Activated naive CD4-positive, alpha-beta T cell treated with anti-CD3 and anti-CD28 coated beads, Interleukin-2, amount 50 U/mL, for 24 hours (primary cell): ENCODE data around the gene ANKRD13D.
"Not testable (repeated sequence)": the region's sequence is repeated elsewhere in the genome, so short reads cannot be mapped to it uniquely, and the experiment has no call there.

Experiments used
- H3K27ac Mint-ChIP-seq: one replicate; pipeline ENCODE4 v1.8.0; 2021; ENCODE audit warnings: mild to moderate bottlenecking, mixed read lengths
- H3K27me3 Mint-ChIP-seq: one replicate; pipeline ENCODE4 v1.8.0; 2021; ENCODE audit warnings: mixed read lengths
- H3K36me3 Mint-ChIP-seq: one replicate; pipeline ENCODE4 v1.8.0; 2021; ENCODE audit warnings: mixed read lengths
- H3K4me1 Mint-ChIP-seq: one replicate; pipeline ENCODE4 v1.8.0; 2021; ENCODE audit warnings: mixed read lengths
- H3K4me3 Mint-ChIP-seq: one replicate; pipeline ENCODE4 v1.8.0; 2021; ENCODE audit warnings: mild to moderate bottlenecking, mixed read lengths
- H3K9me3 Mint-ChIP-seq: one replicate; pipeline ENCODE4 v1.8.0; 2021; ENCODE audit warnings: mixed read lengths

The ANKRD13D gene

GRCh38 chr11:67255864-67256263, 33.2 kb upstream of the ANKRD13D start:
- Mint-ChIP-seq H3K9me3 (no peaks in the 10 kb centered on the region), H3K27me3 (no peaks in the 10 kb centered on the region), H3K27ac (peak overlapping the region; percentile 55), H3K4me3 (no peak overlapping the region), H3K4me1 (peaks cover 45% of the 10 kb centered on the region), H3K36me3 (peaks cover 16% of the 10 kb centered on the region)

DNA sequence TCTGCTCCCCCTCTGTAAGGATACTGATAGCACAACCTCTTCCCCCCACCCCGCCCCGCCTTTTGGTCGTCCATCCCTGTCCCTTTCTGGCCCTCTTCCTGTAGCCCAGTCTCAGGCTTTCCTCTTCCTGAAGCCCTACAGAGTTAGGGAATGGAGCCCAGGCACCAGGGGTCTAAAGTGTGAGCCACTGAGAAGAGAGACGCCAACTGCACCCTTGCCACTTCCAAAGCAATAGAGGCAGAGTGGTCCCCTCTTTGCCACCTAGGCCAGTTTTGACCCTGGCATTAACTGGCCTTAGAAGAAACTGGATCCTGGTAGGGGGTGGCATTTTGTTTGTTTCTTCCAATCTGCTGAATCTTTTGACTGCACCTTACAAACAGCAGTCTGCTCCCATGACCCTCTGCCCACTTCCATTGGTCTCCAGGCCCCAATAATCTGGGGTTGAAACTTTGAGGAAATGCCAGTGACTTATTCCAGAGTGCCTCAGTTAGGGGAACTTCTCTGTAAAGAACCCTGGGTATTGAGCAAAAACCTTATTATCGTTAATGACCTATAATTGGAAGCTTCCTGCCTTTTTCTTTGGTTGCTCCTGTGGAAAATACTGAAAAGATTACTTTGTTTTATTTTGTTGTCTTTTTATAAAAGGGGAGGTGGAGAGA, 32.5 kb upstream of the ANKRD13D start:
- H3K36me3 Mint-ChIP-seq: peaks cover 16% of the 10 kb centered on the region
- no peak overlapping the region for H3K4me3 Mint-ChIP-seq
- peaks cover 40% of the 10 kb centered on the region for H3K4me1 Mint-ChIP-seq
- peak overlapping the region; percentile 65 for H3K27ac Mint-ChIP-seq
- H3K27me3 Mint-ChIP-seq: no peaks in the 10 kb centered on the region
- no peaks in the 10 kb centered on the region for H3K9me3 Mint-ChIP-seq

- Mint-ChIP-seq H3K4me3 (no peak overlapping the region), H3K27me3 (no peaks in the 10 kb centered on the region), H3K36me3 (peaks cover 4% of the 10 kb centered on the region), H3K27ac (no peak overlapping the region), H3K4me1 (peaks cover 38% of the 10 kb centered on the region), H3K9me3 (no peaks in the 10 kb centered on the region)
These were observed 28.7 kb upstream of the ANKRD13D start for GRCh38 chr11:67260406-67260805.

DNA sequence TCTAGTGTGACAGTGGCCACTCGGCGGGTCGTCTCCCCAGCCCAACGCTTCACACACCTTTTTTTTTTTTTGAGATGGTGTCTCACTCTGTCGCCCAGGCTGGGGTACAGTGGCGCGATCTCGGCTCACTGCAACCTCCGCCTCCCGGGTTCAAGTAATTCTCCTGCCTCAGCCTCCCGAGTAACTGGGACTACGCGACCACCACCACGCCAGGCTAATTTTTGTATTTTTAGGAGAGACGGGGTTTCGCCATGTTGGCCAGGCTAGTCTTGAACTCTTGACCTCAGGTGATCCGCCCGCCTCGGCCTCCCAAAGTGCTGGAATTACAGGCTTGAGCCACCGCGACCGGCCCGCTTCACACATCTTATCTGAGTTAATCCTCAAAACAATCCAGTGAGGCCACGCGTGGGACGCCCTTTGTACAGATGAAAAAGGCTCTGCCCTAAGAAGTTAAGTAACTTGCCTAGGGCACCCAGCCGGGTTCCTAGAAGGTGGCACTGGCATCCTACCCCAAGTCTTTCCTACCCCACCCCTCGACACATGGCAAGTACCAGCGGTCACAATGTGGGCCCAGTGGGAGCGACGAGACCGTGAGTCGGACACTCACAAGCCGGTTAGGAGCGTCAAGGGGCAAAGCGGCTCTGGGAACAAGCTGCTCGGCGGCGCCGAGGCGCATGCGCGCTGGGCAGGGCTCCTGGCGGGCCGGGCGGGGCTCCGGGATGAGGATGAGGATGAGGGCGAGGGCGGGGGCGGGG, 28.0 kb upstream of the ANKRD13D start:
- H3K27me3 Mint-ChIP-seq, H3K36me3 Mint-ChIP-seq, H3K9me3 Mint-ChIP-seq: not testable (repeated sequence)
- Mint-ChIP-seq H3K4me3 (peak overlapping the region; percentile 76), H3K4me1 (peaks cover 41% of the 10 kb centered on the region), H3K27ac (peak overlapping the region; percentile 17)

DNA sequence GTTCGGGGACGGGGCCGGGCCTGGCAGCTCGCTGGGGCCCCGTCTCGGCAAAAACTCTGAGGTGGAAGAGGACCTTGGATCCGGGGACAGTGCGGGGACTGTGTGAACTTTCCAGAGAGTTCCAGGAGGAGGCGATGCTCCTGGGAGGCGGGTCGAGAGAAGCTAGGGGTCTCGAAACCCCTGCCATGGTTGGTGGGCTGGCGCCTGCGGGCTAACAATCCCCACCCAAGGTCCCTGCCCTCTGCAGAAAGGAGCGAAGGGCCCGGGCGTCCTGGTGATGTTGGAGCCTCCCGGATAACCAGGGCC, 27.5 kb upstream of the ANKRD13D start:
- no peaks in the 10 kb centered on the region for H3K36me3 Mint-ChIP-seq
- no peak overlapping the region for H3K27ac Mint-ChIP-seq
- H3K9me3 Mint-ChIP-seq: no peaks in the 10 kb centered on the region
- peak overlapping the region; percentile 75 for H3K4me3 Mint-ChIP-seq
- H3K4me1 Mint-ChIP-seq: peaks cover 41% of the 10 kb centered on the region
- H3K27me3 Mint-ChIP-seq: no peaks in the 10 kb centered on the region

DNA sequence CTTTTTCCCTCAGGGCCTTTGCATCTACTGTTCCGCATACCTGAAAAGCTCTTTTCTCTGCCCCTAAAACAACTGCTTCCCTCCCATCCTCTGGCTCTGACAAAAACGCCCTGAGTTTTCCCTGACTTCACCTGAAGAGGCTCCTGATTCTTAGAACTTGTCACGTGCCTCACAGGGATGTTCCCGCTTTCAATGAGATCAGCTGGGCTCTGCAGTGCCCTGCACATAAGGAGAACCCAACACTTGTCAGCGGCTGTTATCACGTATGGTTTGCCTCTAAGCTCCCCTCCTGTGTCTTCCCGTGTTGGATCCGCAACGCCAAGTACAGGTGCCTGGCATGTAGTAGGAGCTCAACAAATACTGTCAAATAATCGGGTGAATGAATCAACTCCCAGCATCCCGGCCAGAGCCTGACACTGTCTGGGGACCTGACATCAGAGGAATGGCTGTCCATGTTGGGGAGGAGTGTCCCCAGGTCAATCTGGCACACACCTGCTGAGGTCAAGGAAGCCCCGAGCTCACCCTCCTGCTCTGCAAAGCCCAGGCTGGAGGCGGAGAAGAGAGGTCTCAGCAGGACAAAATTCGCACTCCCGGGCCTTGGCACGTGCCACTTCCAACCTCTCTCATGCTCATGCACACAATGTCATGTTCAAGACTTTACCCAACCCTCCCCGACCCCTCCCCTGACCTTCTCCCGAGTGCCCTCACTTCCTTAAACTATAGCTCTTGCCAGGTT, 27.0 kb upstream of the ANKRD13D start:
- Mint-ChIP-seq H3K36me3 (no peaks in the 10 kb centered on the region), H3K27me3 (no peaks in the 10 kb centered on the region), H3K4me1 (peaks cover 41% of the 10 kb centered on the region), H3K9me3 (no peaks in the 10 kb centered on the region), H3K27ac (no peak overlapping the region), H3K4me3 (peak overlapping the region; percentile 79)

- H3K36me3 Mint-ChIP-seq: no peaks in the 10 kb centered on the region
- H3K4me3 Mint-ChIP-seq: peak overlapping the region; percentile 79
- no peaks in the 10 kb centered on the region for H3K27me3 Mint-ChIP-seq
- H3K4me1 Mint-ChIP-seq: peaks cover 47% of the 10 kb centered on the region
- peak overlapping the region; percentile 66 for H3K27ac Mint-ChIP-seq
- no peaks in the 10 kb centered on the region for H3K9me3 Mint-ChIP-seq
These were observed 26.1 kb upstream of the ANKRD13D start for GRCh38 chr11:67262731-67263675.

- Mint-ChIP-seq H3K9me3 (no peaks in the 10 kb centered on the region), H3K4me3 (no peak overlapping the region), H3K27ac (peak overlapping the region; percentile 80), H3K27me3 (no peaks in the 10 kb centered on the region), H3K4me1 (peaks cover 57% of the 10 kb centered on the region), H3K36me3 (no peaks in the 10 kb centered on the region)
These were observed 24.8 kb upstream of the ANKRD13D start for GRCh38 chr11:67264260-67264659.

DNA sequence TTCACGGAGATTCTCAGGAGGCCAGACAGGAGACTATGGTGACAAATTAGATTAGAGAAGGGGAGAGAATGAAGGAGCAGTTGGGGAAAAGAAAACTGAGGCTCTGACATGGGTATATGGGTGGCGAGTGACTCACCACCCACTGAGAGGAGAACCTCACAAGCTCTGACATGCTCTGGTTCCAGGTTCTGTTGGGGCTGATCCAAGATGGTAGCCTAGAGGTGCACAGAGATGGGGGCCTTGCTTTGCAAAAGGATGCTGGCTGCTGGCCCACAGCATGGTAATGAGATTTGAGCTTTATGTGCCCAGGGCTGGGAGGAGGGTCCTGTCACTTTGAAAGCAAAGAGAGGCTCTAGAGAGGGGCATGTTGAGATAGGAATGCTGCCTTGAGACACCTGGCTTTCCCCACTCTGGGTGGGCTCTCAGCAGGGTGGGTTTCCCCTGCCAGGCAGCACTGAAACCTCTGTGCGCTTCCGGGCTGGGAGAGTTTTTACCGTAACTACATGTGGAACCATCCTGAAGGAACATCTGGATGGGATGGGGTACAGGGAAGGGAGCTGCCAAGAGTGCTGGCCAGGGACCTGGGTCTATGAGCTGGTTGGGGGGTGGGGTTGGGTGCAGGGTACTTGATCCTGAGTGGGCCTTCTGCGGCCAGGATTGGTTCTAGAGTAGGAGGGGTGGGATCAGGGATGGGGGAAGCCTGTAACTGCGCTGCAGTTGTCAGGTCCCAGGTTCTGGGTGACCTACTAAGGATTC, 24.0 kb upstream of the ANKRD13D start:
- H3K9me3 Mint-ChIP-seq: no peaks in the 10 kb centered on the region
- peaks cover 65% of the 10 kb centered on the region for H3K4me1 Mint-ChIP-seq
- no peaks in the 10 kb centered on the region for H3K36me3 Mint-ChIP-seq
- no peaks in the 10 kb centered on the region for H3K27me3 Mint-ChIP-seq
- H3K4me3 Mint-ChIP-seq: peak overlapping the region; percentile 83
- peak overlapping the region; percentile 80 for H3K27ac Mint-ChIP-seq

DNA sequence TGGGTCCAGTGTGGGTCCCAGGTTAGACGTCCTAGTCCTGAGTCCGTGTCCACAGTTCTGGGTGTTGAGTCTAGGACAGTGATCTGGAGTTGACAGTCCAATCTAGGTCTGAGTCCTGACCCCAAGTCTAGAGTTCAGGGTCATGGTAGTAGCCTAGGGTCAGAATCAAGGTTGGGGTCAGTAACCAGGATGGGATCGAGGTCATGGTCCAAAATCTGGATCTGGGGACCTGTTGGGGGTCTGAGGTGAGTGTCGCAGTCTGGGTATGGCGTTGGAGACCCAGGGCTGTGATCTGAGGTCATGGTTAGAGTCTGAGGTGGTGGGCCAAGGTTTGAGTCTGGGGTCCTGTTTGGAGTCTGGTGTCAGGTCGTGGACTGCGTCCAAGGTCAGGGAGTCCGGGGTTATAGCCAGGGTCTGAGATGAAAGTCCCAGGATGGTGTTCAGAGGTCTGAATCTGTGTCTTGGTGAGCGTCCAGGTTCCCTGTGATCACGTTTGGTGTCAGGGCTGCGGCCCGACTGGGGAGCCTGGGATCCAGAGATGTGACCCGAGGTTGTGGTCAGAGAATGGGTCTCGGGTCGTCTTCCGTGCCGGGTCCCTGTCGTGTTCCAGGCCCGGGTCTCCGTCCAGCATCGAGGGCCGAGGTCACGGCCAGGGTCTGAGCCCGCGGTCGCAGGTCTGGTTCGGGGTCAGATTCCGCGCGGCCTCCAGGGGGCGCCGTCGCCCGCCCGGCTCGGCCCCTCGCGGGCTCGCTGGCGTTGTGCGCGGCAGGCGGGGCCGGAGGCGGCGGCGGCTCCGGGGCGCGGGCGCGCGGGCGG, 23.3 kb upstream of the ANKRD13D start:
- H3K27ac Mint-ChIP-seq: peak overlapping the region; percentile 84
- H3K4me3 Mint-ChIP-seq: peak overlapping the region; percentile 83
- no peaks in the 10 kb centered on the region for H3K9me3 Mint-ChIP-seq
- peaks cover 69% of the 10 kb centered on the region for H3K4me1 Mint-ChIP-seq
- H3K27me3 Mint-ChIP-seq: no peaks in the 10 kb centered on the region
- no peaks in the 10 kb centered on the region for H3K36me3 Mint-ChIP-seq

DNA sequence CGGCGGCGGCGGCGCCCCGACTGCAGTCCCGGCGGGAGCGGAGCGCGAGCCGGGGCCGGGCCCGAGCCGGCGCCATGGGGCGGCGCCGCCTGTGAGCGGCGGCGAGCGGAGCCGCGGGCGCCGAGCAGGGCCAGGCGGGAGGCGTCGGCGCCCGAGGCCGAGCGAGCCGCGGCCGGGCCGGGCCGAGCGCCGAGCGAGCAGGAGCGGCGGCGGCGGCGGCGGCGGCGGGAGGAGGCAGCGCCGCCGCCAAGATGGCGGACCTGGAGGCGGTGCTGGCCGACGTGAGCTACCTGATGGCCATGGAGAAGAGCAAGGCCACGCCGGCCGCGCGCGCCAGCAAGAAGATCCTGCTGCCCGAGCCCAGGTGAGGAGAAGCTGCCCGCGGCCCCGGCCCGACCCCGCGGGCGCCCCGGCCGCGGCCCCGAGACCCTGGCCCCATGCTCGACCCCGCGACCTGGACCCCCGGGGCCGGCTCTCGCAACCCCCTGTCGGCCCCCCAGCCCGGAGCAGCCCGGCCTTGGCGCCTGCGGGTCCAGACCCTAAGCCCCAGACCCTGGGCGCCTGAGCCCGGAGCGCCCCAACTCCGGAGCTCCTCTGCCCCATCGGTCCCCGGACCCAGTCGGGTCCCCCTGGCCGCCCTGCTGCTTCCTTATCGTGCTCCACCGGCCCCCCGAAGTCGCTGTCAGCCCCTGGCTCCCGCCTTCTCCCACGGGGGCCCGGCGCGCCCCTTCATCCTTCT, 22.5 kb upstream of the ANKRD13D start, which contains the start of gene GRK2:
Gene GRK2 (plus strand): TSS at position 25 of the 739 bp plus-strand sequence. CDS start 227 bp downstream, at position 252.
- Mint-ChIP-seq H3K4me3 (peak within 1 kb of the TSS; percentile 93), H3K36me3 (no peaks in the 10 kb centered on the region), H3K9me3 (no peaks in the 10 kb centered on the region), H3K27ac (peak within 1 kb of the TSS; percentile 96), H3K4me1 (peaks cover 74% of the 10 kb centered on the region), H3K27me3 (no peaks in the 10 kb centered on the region)

DNA sequence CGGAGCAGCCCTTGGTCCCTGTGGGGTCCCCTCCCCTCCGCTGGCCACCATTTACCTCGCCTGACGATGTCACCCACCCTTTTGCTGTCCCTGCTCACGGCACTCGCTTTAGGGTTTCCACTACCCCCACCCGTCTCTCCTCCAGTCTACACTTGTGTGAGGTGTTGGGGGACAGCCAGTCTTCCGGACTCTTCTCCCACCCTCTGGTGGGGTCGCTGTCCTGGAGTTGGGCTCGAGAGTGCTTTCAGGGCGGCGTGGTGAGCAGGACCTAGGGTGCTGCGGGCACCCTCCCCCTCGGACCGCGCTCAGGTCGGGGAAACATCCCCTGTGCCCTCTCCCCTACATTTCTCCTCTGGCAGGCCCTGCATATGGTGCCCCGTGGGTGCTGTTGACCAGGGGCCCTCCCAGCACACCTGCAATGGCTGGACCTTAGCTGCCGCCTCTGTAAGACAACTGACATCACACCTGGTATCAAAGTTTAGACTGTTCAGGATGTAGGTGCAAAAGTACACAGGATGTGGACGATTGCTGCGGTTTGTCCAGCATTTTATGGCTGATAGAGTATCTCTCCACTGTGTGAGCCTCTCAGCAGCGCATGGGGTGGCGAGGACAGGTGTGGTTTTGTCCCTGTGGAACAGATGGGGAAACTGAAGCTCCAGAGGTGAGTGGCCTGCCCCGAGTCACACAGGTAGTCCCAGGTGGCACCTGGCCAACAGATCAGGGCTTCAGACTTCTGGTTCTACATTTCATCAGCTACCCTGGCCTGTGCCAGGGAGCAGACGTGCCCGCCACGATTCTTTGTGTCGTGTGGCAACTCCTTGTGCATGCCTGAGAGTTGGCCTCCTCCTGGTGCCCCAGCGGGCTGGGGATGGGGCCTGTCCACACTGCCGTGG, 21.7 kb upstream of the ANKRD13D start:
- peak overlapping the region; percentile 96 for H3K27ac Mint-ChIP-seq
- no peaks in the 10 kb centered on the region for H3K27me3 Mint-ChIP-seq
- H3K4me1 Mint-ChIP-seq: peaks cover 75% of the 10 kb centered on the region
- H3K9me3 Mint-ChIP-seq: no peaks in the 10 kb centered on the region
- H3K36me3 Mint-ChIP-seq: no peaks in the 10 kb centered on the region
- H3K4me3 Mint-ChIP-seq: peak overlapping the region; percentile 93
